ENCODE measurements around the gene TMEM53.

DNA sequence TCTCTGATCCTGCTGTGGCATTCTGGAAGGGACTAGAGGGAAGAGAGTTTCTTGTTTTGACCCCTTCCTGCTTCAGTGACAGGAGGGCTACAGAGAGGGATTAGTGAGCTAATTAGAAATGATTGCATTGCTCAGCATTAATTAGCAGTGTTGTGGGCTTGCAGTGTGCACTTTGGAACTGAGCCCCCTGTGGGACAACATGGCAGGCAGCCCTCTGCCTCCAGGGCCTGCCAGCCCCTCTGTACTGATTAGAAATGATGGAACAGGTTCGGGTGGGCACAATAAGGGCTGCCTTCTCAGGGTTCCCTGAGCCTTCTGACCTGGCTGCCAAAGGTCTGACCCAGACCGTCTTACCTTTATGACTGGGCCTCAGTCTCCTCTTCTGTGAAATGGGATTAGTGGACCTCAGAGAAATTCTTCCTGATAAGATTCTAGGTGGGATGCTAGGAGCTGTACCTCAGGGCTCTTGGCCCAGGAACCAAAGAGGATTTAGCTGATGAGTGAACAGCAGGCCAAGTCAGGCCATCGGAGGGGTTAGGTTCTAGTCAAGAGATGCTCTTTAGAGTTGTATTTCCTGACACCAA lies 39.6 kb downstream of the TMEM53 start:
- TF ChIP-seq, protein P1, sequence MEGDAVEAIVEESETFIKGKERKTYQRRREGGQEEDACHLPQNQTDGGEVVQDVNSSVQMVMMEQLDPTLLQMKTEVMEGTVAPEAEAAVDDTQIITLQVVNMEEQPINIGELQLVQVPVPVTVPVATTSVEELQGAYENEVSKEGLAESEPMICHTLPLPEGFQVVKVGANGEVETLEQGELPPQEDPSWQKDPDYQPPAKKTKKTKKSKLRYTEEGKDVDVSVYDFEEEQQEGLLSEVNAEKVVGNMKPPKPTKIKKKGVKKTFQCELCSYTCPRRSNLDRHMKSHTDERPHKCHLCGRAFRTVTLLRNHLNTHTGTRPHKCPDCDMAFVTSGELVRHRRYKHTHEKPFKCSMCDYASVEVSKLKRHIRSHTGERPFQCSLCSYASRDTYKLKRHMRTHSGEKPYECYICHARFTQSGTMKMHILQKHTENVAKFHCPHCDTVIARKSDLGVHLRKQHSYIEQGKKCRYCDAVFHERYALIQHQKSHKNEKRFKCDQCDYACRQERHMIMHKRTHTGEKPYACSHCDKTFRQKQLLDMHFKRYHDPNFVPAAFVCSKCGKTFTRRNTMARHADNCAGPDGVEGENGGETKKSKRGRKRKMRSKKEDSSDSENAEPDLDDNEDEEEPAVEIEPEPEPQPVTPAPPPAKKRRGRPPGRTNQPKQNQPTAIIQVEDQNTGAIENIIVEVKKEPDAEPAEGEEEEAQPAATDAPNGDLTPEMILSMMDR (IDR thresholded peaks at IDR 0.05), result no peak
- TF ChIP-seq POLR2A (IDR thresholded peaks at IDR 0.05), result no peak
